HUES64 (cell line): ENCODE data around the gene TLL2.

Source experiments
- H3K27ac ChIP-seq: 2 replicates; pipeline ENCODE4 v1.7.0; 2013; ENCODE audit warnings: low read depth, low read length, inconsistent platforms
- H3K27me3 ChIP-seq: 2 replicates; pipeline ENCODE4 v1.6.1; 2013; ENCODE audit warnings: mild to moderate bottlenecking, low read length; ENCODE audit not compliant: insufficient read depth
- H3K36me3 ChIP-seq: 2 replicates; pipeline ENCODE4 v1.6.1; 2013; ENCODE audit warnings: mild to moderate bottlenecking, low read length; ENCODE audit not compliant: insufficient read depth
- H3K4me1 ChIP-seq: 2 replicates; pipeline ENCODE4 v1.6.1; 2013; ENCODE audit warnings: mild to moderate bottlenecking, low read length, moderate library complexity; ENCODE audit not compliant: insufficient read depth
- H3K4me3 ChIP-seq: 2 replicates; pipeline ENCODE4 v1.5.1; 2013; ENCODE audit warnings: mild to moderate bottlenecking, low read length, moderate library complexity
- H3K9ac ChIP-seq: 2 replicates; pipeline ENCODE4 v1.6.1; 2013; ENCODE audit warnings: mild to moderate bottlenecking, low read depth, low read length
- H3K9me3 ChIP-seq: 2 replicates; pipeline ENCODE4 v1.6.1; 2013; ENCODE audit warnings: low read depth, low read length; ENCODE audit not compliant: insufficient read depth
- WGBS: fragments of 150-250, 120-280 bp; methylation state at CpG from one replicate; pipeline ENCODE4 v1.1.7; 2013; ENCODE audit warnings: missing lambda C conversion rate; 5-methylcytosine and 5-hydroxymethylcytosine counted together

TLL2 gene

GRCh38 chr10:96345222-96345621 lies 168.5 kb downstream of the TLL2 start:
- Histone ChIP-seq H3K9me3 (peaks cover 15% of the 10 kb centered on the region), H3K36me3 (no peaks in the 10 kb centered on the region; the same call in 1 of the 2 replicates), H3K27me3 (peaks cover 4% of the 10 kb centered on the region; the same call in 1 of the 2 replicates), H3K27ac (peak overlapping the region; percentile 79), H3K4me1 (peaks cover 32% of the 10 kb centered on the region), H3K4me3 (no peak overlapping the region), H3K9ac (no peak overlapping the region)
- WGBS: 19% methylated on average over 2 of the region's 2 CpGs

GRCh38 chr10:96344178-96344577 lies 169.5 kb downstream of the TLL2 start:
- Histone ChIP-seq H3K4me3 (no peak overlapping the region), H3K27me3 (peaks cover 4% of the 10 kb centered on the region; the same call in 1 of the 2 replicates), H3K27ac (no peak overlapping the region), H3K9me3 (peaks cover 15% of the 10 kb centered on the region), H3K36me3 (no peaks in the 10 kb centered on the region; the same call in 1 of the 2 replicates), H3K9ac (no peak overlapping the region), H3K4me1 (peaks cover 36% of the 10 kb centered on the region)
- 99% methylated on average over 4 of the region's 4 CpGs for WGBS

GRCh38 chr10:96342402-96342801 lies 171.3 kb downstream of the TLL2 start:
- H3K36me3 ChIP-seq: no peaks in the 10 kb centered on the region; the same call in 1 of the 2 replicates
- WGBS: 96% methylated on average over 4 of the region's 4 CpGs

GRCh38 chr10:96341219-96342182 lies 172.2 kb downstream of the TLL2 start:
- Histone ChIP-seq H3K4me3 (no peak overlapping the region), H3K36me3 (no peaks in the 10 kb centered on the region; the same call in 1 of the 2 replicates), H3K9ac (no peak overlapping the region), H3K27ac (peak overlapping the region; percentile 66; the same call in 1 of the 2 replicates), H3K9me3 (peaks cover 10% of the 10 kb centered on the region), H3K27me3 (peaks cover 4% of the 10 kb centered on the region; the same call in 1 of the 2 replicates), H3K4me1 (peaks cover 36% of the 10 kb centered on the region)
- 53% methylated on average over 5 of the region's 5 CpGs for WGBS

More at GRCh38 chr10:96342402-96342801, 171.3 kb downstream of the TLL2 start:
- peaks cover 36% of the 10 kb centered on the region for H3K4me1 ChIP-seq
- H3K9ac ChIP-seq: no peak overlapping the region
- H3K9me3 ChIP-seq: peaks cover 15% of the 10 kb centered on the region
- peaks cover 4% of the 10 kb centered on the region; the same call in 1 of the 2 replicates for H3K27me3 ChIP-seq
- no peak overlapping the region for H3K4me3 ChIP-seq
- no peak overlapping the region for H3K27ac ChIP-seq

GRCh38 chr10:96339956-96340904 lies 173.5 kb downstream of the TLL2 start:
- H3K36me3 ChIP-seq: no peaks in the 10 kb centered on the region
- peaks cover 4% of the 10 kb centered on the region; the same call in 1 of the 2 replicates for H3K27me3 ChIP-seq
- no peaks in the 10 kb centered on the region for H3K9me3 ChIP-seq
- H3K27ac ChIP-seq: no peak overlapping the region
- H3K4me1 ChIP-seq: peaks cover 30% of the 10 kb centered on the region
- no peak overlapping the region for H3K9ac ChIP-seq
- H3K4me3 ChIP-seq: no peak overlapping the region
- 31% methylated on average over 6 of the region's 7 CpGs for WGBS

- Histone ChIP-seq H3K4me1 (peaks cover 21% of the 10 kb centered on the region), H3K27ac (no peak overlapping the region), H3K27me3 (peaks cover 4% of the 10 kb centered on the region; the same call in 1 of the 2 replicates), H3K9ac (no peak overlapping the region), H3K9me3 (no peaks in the 10 kb centered on the region), H3K36me3 (no peaks in the 10 kb centered on the region), H3K4me3 (no peak overlapping the region)
- 87% methylated on average over 3 of the region's 4 CpGs for WGBS
Measured at GRCh38 chr10:96339383-96339782, 174.3 kb downstream of the TLL2 start.

- Histone ChIP-seq H3K27me3 (peaks cover 4% of the 10 kb centered on the region; the same call in 1 of the 2 replicates), H3K27ac (no peak overlapping the region), H3K9ac (no peak overlapping the region), H3K9me3 (no peaks in the 10 kb centered on the region), H3K4me1 (peaks cover 19% of the 10 kb centered on the region), H3K36me3 (no peaks in the 10 kb centered on the region), H3K4me3 (no peak overlapping the region)
- 54% methylated on average over 5 of the region's 5 CpGs for WGBS
Measured at GRCh38 chr10:96338279-96338925, 175.3 kb downstream of the TLL2 start.

- H3K4me3 ChIP-seq: no peak overlapping the region
- no peaks in the 10 kb centered on the region for H3K27me3 ChIP-seq
- no peaks in the 10 kb centered on the region for H3K9me3 ChIP-seq
- no peak overlapping the region for H3K9ac ChIP-seq
- H3K36me3 ChIP-seq: no peaks in the 10 kb centered on the region
- H3K27ac ChIP-seq: no peak overlapping the region
- H3K4me1 ChIP-seq: peaks cover 19% of the 10 kb centered on the region
- WGBS: 97% methylated on average over 2 of the region's 2 CpGs
Measured at GRCh38 chr10:96337106-96337505, 176.6 kb downstream of the TLL2 start.

- H3K4me1 ChIP-seq: peaks cover under 1% of the 10 kb centered on the region; the same call in 1 of the 2 replicates
- no peaks in the 10 kb centered on the region for H3K9me3 ChIP-seq
- H3K36me3 ChIP-seq: no peaks in the 10 kb centered on the region
- 57% methylated on average over 5 of the region's 5 CpGs for WGBS
- no peak overlapping the region for H3K4me3 ChIP-seq
- no peak overlapping the region for H3K9ac ChIP-seq
- H3K27me3 ChIP-seq: no peaks in the 10 kb centered on the region
- no peak overlapping the region for H3K27ac ChIP-seq
Measured at GRCh38 chr10:96334616-96335526, 178.9 kb downstream of the TLL2 start.

- Histone ChIP-seq H3K9me3 (no peaks in the 10 kb centered on the region), H3K36me3 (no peaks in the 10 kb centered on the region), H3K27ac (no peak overlapping the region), H3K9ac (no peak overlapping the region), H3K4me1 (no peaks in the 10 kb centered on the region), H3K4me3 (no peak overlapping the region), H3K27me3 (no peaks in the 10 kb centered on the region)
- 100% methylated on average over 1 of the region's 1 CpG for WGBS
Measured at GRCh38 chr10:96333101-96333500, 180.6 kb downstream of the TLL2 start.
